Thyroid gland (tissue), 4 donors: ENCODE data around the gene COL23A1.

Experiments
- CTCF ChIP-seq, 6 experiments: fragments of 200-600 bp in 3 of 6; fragments of 450-650 bp in 3 of 6; sonication (generic) in 3 of 6; IDR thresholded peaks; one replicate each; pipeline ENCODE4 v1.5.1; 2016 to 2019; ENCODE audit warnings: antibody characterized with exemption in 6 of 6, mild to moderate bottlenecking in 2 of 6, inconsistent platforms in 1 of 6, moderate library complexity in 1 of 6
- POLR2A ChIP-seq, 2 donors: fragments of 450-650 bp; IDR thresholded peaks; one replicate each; pipeline ENCODE4 v1.6.1; 2017; ENCODE audit warnings: antibody characterized with exemption in 2 of 2, mild to moderate bottlenecking in 2 of 2, moderate library complexity in 1 of 2

GRCh38 chr5:178532236-178532635 lies 58.0 kb downstream of the COL23A1 start:
- TF ChIP-seq CTCF (IDR thresholded peaks at IDR 0.05) (no peak), POLR2A (IDR thresholded peaks at IDR 0.05) (no peak)
